ENCODE data around the gene MEGF9.

MEGF9 gene

DNA sequence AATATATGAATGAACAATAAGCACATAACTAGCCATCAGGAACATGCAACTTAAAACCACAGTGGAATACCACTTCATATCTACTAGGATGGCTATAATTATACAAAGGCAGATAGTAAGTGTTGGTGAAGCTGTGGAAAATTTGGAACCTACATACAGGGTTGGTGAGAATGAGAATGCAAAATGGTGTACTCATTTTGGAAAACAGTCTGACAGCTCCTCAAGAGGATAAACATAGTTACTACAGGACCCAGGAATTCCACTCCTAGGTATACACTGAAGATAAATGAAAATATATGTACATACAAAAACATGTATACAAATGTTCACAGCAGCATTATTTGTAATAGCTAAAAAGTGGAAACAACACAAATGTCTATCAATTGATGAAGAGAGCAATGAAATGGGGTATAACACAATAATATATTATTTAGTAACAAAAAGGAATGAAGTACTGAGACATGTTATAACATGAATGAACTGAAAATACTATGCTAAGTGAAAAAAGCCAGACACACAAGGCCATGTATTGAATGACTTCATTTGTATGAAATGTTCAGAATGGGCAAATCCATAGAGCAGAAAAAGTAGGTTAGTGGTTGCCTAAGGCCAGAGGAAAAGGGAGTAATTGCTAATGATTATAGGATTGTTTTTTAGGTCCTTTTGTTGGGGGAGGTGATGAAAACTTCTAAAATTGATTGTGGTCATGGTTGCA lies 103.1 kb downstream of the MEGF9 start:
- no peak for DNase-seq (ENCODE audit: low spot score)
- H3K27ac ChIP-seq, result no peak overlapping the region
- POLR2A ChIA-PET (ENCODE audit: low non-redundant PET), result no interaction called here
- CTCF ChIA-PET, result interaction anchor here (0.6 to 1.7 kb wide), 3 partner anchors 9 to 464 kb away, joined by 3 to 4 read pairs (median 3); no protein-coding TSS in a partner anchor
- TF ChIP-seq, protein P1, sequence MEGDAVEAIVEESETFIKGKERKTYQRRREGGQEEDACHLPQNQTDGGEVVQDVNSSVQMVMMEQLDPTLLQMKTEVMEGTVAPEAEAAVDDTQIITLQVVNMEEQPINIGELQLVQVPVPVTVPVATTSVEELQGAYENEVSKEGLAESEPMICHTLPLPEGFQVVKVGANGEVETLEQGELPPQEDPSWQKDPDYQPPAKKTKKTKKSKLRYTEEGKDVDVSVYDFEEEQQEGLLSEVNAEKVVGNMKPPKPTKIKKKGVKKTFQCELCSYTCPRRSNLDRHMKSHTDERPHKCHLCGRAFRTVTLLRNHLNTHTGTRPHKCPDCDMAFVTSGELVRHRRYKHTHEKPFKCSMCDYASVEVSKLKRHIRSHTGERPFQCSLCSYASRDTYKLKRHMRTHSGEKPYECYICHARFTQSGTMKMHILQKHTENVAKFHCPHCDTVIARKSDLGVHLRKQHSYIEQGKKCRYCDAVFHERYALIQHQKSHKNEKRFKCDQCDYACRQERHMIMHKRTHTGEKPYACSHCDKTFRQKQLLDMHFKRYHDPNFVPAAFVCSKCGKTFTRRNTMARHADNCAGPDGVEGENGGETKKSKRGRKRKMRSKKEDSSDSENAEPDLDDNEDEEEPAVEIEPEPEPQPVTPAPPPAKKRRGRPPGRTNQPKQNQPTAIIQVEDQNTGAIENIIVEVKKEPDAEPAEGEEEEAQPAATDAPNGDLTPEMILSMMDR (conservative IDR thresholded peaks at IDR 0.05; ENCODE audit: low read depth), result peak; percentile 18; the same call in 1 of the 2 replicates

DNA sequence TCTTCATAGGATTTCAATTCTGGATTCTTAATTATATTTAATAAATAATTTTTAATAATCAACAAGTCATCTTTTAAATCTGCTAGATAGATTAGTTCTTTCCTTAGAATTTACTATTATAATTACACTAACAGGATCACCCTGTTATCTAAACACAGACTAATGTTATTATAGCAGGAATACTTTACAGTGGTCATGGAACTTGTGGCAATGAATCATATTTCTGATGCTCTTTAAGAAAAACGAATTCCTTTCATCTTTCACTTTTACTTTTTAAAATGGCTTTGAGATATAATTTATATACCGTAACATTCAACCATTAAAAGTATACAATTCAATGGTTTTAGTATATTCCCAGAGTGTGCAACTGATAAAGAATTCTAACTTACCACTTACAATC lies 104.6 kb downstream of the MEGF9 start:
- no peak overlapping the region for H3K27ac ChIP-seq
- DNase-seq (ENCODE audit: low spot score), result no peak
- TF ChIP-seq, protein P1 (conservative IDR thresholded peaks at IDR 0.05; ENCODE audit: low read depth), result no peak
- CTCF ChIA-PET, result interaction anchor here (0.6 kb wide), 1 partner anchor 8 kb away, joined by 3 read pairs; no protein-coding TSS in a partner anchor
- POLR2A ChIA-PET (ENCODE audit: low non-redundant PET), result no interaction called here

DNA sequence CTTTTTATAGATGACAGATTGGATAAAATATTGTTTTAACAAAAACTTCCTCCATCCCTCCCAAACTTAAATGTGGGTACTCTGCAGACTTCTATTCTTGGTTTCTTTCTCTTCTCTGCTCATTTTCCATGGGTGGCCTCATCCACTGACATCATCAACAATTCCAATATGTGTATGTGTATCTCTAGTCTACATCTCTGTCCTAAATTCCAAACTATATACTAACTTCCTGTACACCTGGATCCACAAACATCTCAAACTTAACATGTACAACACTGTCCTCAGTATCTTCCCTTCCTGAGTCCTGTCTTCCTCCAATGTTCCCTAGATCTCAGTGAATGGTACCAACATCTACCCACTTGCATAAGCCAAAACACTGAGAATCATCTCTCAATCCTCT lies 105.8 kb downstream of the MEGF9 start:
- DNase-seq (ENCODE audit: low spot score), result peak; percentile 39
- H3K27ac ChIP-seq, result no peak overlapping the region
- ChIA-PET CTCF (no interaction called here), POLR2A (ENCODE audit: low non-redundant PET) (no interaction called here)
- TF ChIP-seq, protein P1 (conservative IDR thresholded peaks at IDR 0.05; ENCODE audit: low read depth), result no peak

DNA sequence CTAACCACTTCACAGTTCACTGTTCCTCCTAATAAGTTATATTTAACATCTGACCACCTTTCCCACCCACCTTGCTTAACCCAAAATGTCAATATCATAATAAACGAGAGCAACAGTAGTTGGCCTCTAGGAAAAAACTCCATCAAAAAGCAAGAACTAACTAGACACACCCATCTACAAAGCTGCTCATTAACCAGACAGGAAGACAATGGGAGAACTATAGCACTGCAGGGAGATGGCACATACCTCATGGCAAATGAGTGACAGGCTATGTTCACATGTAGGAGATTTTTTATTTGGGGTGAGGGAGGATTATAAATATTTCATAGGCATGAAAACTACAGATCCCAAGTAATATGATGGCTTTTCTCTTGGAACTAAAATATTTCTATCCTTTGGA lies 110.7 kb downstream of the MEGF9 start:
- no peak overlapping the region for H3K27ac ChIP-seq
- POLR2A ChIA-PET (ENCODE audit: low non-redundant PET), result no interaction called here
- TF ChIP-seq, protein P1 (conservative IDR thresholded peaks at IDR 0.05; ENCODE audit: low read depth), result no peak
- CTCF ChIA-PET, result no interaction called here
- no peak for DNase-seq (ENCODE audit: low spot score)

DNA sequence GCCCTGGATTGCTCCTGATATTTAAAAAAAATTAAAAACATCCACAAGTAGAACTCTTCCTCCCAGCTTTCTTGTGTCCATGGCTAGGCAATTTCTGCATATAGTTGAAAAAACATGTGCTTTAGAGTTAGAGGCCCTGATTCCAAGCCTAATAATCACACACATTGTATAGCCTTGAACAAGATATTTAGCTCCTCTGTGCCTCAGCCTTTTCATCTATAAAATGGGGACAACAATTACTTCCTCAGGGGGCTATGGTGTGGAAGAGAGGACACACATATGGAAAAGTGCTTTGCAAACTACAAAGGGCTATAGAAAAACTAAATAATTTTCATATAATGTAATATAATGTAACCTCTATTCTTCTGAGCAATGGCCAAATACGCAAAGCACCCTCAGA lies 111.3 kb downstream of the MEGF9 start:
- POLR2A ChIA-PET (ENCODE audit: low non-redundant PET), result no interaction called here
- H3K27ac ChIP-seq, result no peak overlapping the region
- no peak for DNase-seq (ENCODE audit: low spot score)
- TF ChIP-seq, protein P1 (conservative IDR thresholded peaks at IDR 0.05; ENCODE audit: low read depth), result no peak
- CTCF ChIA-PET, result no interaction called here

DNA sequence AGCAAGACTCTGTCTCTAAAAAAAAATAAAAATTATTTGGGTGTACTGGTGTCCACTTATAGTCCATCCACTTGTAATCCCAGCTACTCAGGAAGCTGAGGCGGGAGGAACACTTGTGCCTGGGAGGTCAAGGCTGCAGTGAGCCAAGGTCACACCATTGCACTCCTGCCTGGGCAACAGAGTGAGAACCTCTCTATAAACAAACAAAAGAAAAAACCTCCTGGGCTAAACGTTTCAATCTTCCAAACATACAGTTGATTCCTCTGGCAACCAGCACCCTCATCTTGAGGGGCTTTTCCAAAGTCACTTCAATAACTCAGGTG lies 120.4 kb downstream of the MEGF9 start:
- H3K27ac ChIP-seq, result no peak overlapping the region
- CTCF ChIA-PET, result no interaction called here
- POLR2A ChIA-PET (ENCODE audit: low non-redundant PET), result no interaction called here
- TF ChIP-seq, protein P1 (conservative IDR thresholded peaks at IDR 0.05; ENCODE audit: low read depth), result no peak
- DNase-seq (ENCODE audit: low spot score), result no peak
